ENCODE data around the gene ITGA11. TPM values are rescaled to one million over a fixed set of nuclear protein-coding genes. Genes with fewer than 3 reads are reported as not detected.

The ITGA11 gene
- total and polyA plus RNA-seq, 3 experiments from 2014 or later: not detected

- H3K36me3 ChIP-seq (ENCODE audit: insufficient read depth, low read length): no peaks in the 10 kb centered on the region
- POLR2A ChIA-PET: no interaction called here
- CTCF ChIA-PET: no interaction called here
- Mint-ChIP-seq H3K27me3 (no peaks in the 10 kb centered on the region), H3K4me3 (peak overlapping the region; percentile 78 to 90 (median 81)), H3K9me3 (no peaks in the 10 kb centered on the region), H3K27ac (peak overlapping the region; percentile 62 to 98 (median 92)), H3K36me3 (peaks cover 0 to 9% (median 0%) of the 10 kb centered on the region in 3 donors), H3K4me1 (peaks cover 23 to 45% (median 40%) of the 10 kb centered on the region in 3 donors)
- H3K4me1 ChIP-seq (ENCODE audit: insufficient read depth, low read length): peaks cover 9% of the 10 kb centered on the region
- peak overlapping the region; percentile 54 for H3K4me3 ChIP-seq (ENCODE audit: low read length)
- H3K27me3 ChIP-seq (ENCODE audit: insufficient read depth, low read length, poor library complexity, severe bottlenecking): no peaks in the 10 kb centered on the region
- no peak for DNase-seq
- no peak overlapping the region for H3K27ac ChIP-seq (ENCODE audit: low read depth, low read length)
- H3K9me3 ChIP-seq (ENCODE audit: low read length): no peaks in the 10 kb centered on the region
Measured at GRCh38 chr15:68299436-68299835, 132.5 kb downstream of the ITGA11 start.

GRCh38 chr15:68298882-68299381 is 133.0 kb downstream of the ITGA11 start:
- POLR2A ChIA-PET: no interaction called here
- peak overlapping the region; percentile 62 to 98 (median 92) for H3K27ac Mint-ChIP-seq
- peaks cover 0 to 9% (median 0%) of the 10 kb centered on the region in 3 donors for H3K36me3 Mint-ChIP-seq
- Histone ChIP-seq H3K4me1 (ENCODE audit: insufficient read depth, low read length) (peaks cover 9% of the 10 kb centered on the region), H3K36me3 (ENCODE audit: insufficient read depth, low read length) (no peaks in the 10 kb centered on the region), H3K27ac (ENCODE audit: low read depth, low read length) (no peak overlapping the region), H3K4me3 (ENCODE audit: low read length) (peak overlapping the region; percentile 54), H3K27me3 (ENCODE audit: insufficient read depth, low read length, poor library complexity, severe bottlenecking) (no peaks in the 10 kb centered on the region), H3K9me3 (ENCODE audit: low read length) (no peaks in the 10 kb centered on the region)
- peak in 2 of 5 donors; percentile 14 to 44 for DNase-seq
- peaks cover 28 to 48% (median 45%) of the 10 kb centered on the region in 3 donors for H3K4me1 Mint-ChIP-seq
- no peaks in the 10 kb centered on the region for H3K9me3 Mint-ChIP-seq
- CTCF ChIA-PET: interaction anchor here (1.7 to 2.8 kb wide), 2 partner anchors 8 to 18 kb away, joined by 5 to 9 read pairs; no protein-coding TSS in a partner anchor
- no peaks in the 10 kb centered on the region for H3K27me3 Mint-ChIP-seq
- peak overlapping the region; percentile 78 to 90 (median 81) for H3K4me3 Mint-ChIP-seq

GRCh38 chr15:68298336-68298735 is 133.6 kb downstream of the ITGA11 start:
- Histone ChIP-seq H3K4me3 (ENCODE audit: low read length) (no peak overlapping the region), H3K27me3 (ENCODE audit: insufficient read depth, low read length, poor library complexity, severe bottlenecking) (no peaks in the 10 kb centered on the region), H3K9me3 (ENCODE audit: low read length) (no peaks in the 10 kb centered on the region), H3K36me3 (ENCODE audit: insufficient read depth, low read length) (no peaks in the 10 kb centered on the region), H3K27ac (ENCODE audit: low read depth, low read length) (no peak overlapping the region), H3K4me1 (ENCODE audit: insufficient read depth, low read length) (peaks cover 9% of the 10 kb centered on the region)
- H3K27ac Mint-ChIP-seq: peak overlapping the region; percentile 62 to 98 (median 92)
- ChIA-PET POLR2A (no interaction called here), CTCF (interaction anchor here (1.7 to 2.8 kb wide), 2 partner anchors 9 to 17 kb away, joined by 5 to 9 read pairs; no protein-coding TSS in a partner anchor)
- peak overlapping the region; percentile 78 to 90 (median 81) for H3K4me3 Mint-ChIP-seq
- no peaks in the 10 kb centered on the region for H3K9me3 Mint-ChIP-seq
- peaks cover 32 to 54% (median 51%) of the 10 kb centered on the region in 3 donors for H3K4me1 Mint-ChIP-seq
- DNase-seq: no peak
- H3K36me3 Mint-ChIP-seq: peaks cover 0 to 15% (median 0%) of the 10 kb centered on the region in 3 donors
- H3K27me3 Mint-ChIP-seq: no peaks in the 10 kb centered on the region

- no peak overlapping the region for H3K4me3 Mint-ChIP-seq
- Histone ChIP-seq H3K4me1 (ENCODE audit: insufficient read depth, low read length) (peaks cover 14% of the 10 kb centered on the region), H3K9me3 (ENCODE audit: low read length) (no peaks in the 10 kb centered on the region), H3K4me3 (ENCODE audit: low read length) (no peak overlapping the region), H3K27me3 (ENCODE audit: insufficient read depth, low read length, poor library complexity, severe bottlenecking) (no peaks in the 10 kb centered on the region), H3K27ac (ENCODE audit: low read depth, low read length) (no peak overlapping the region), H3K36me3 (ENCODE audit: insufficient read depth, low read length) (peaks cover 9% of the 10 kb centered on the region)
- DNase-seq: no peak
- H3K9me3 Mint-ChIP-seq: no peaks in the 10 kb centered on the region
- peaks cover 2 to 33% (median 10%) of the 10 kb centered on the region in 3 donors for H3K36me3 Mint-ChIP-seq
- ChIA-PET CTCF (interaction anchor here (0.7 to 1.4 kb wide), 2 partner anchors 11 to 42 kb away, joined by 3 to 4 read pairs; no protein-coding TSS in a partner anchor), POLR2A (interaction anchor here (0.6 kb wide), 1 partner anchor 10 kb away, joined by 3 read pairs; no protein-coding TSS in a partner anchor)
- no peaks in the 10 kb centered on the region for H3K27me3 Mint-ChIP-seq
- H3K4me1 Mint-ChIP-seq: peaks cover 44 to 79% (median 77%) of the 10 kb centered on the region in 3 donors
- peak overlapping the region in 4 of 8 donors; percentile 17 to 85 (median 54) for H3K27ac Mint-ChIP-seq
Measured at GRCh38 chr15:68295014-68295805, 136.8 kb downstream of the ITGA11 start.

- peaks cover 18% of the 10 kb centered on the region for H3K36me3 ChIP-seq (ENCODE audit: insufficient read depth, low read length)
- peaks cover 5 to 47% (median 13%) of the 10 kb centered on the region in 3 donors for H3K36me3 Mint-ChIP-seq
- no peak overlapping the region for H3K4me3 ChIP-seq (ENCODE audit: low read length)
- ChIA-PET POLR2A (no interaction called here), CTCF (interaction anchor here (1.6 kb wide), 1 partner anchor 13 kb away, joined by 5 read pairs; no protein-coding TSS in a partner anchor)
- H3K4me1 Mint-ChIP-seq: peaks cover 51 to 79% (median 79%) of the 10 kb centered on the region in 3 donors
- no peaks in the 10 kb centered on the region for H3K27me3 Mint-ChIP-seq
- peaks cover 18% of the 10 kb centered on the region for H3K4me1 ChIP-seq (ENCODE audit: insufficient read depth, low read length)
- H3K27me3 ChIP-seq (ENCODE audit: insufficient read depth, low read length, poor library complexity, severe bottlenecking): no peaks in the 10 kb centered on the region
- H3K27ac ChIP-seq (ENCODE audit: low read depth, low read length): no peak overlapping the region
- H3K4me3 Mint-ChIP-seq: no peak overlapping the region
- DNase-seq: no peak
- H3K9me3 ChIP-seq (ENCODE audit: low read length): no peaks in the 10 kb centered on the region
- H3K9me3 Mint-ChIP-seq: no peaks in the 10 kb centered on the region
- H3K27ac Mint-ChIP-seq: peak overlapping the region in 2 of 8 donors; percentile 3 to 25
Measured at GRCh38 chr15:68292967-68293366, 139.0 kb downstream of the ITGA11 start.

GRCh38 chr15:68292157-68292781 is 139.7 kb downstream of the ITGA11 start:
- Mint-ChIP-seq H3K4me3 (no peak overlapping the region), H3K27me3 (no peaks in the 10 kb centered on the region), H3K4me1 (peaks cover 56 to 81% (median 81%) of the 10 kb centered on the region in 3 donors), H3K9me3 (no peaks in the 10 kb centered on the region), H3K27ac (peak overlapping the region in 1 of 8 donors; percentile 3), H3K36me3 (peaks cover 5 to 52% (median 15%) of the 10 kb centered on the region in 3 donors)
- peak in 1 of 5 donors; percentile 7 for DNase-seq
- POLR2A ChIA-PET: interaction anchor here (1.5 kb wide), 1 partner anchor 15 kb away, joined by 4 read pairs; the partner anchor contains the start of gene FEM1B
- CTCF ChIA-PET: interaction anchor here (1.2 kb wide), 1 partner anchor 14 kb away, joined by 5 read pairs; no protein-coding TSS in a partner anchor
- Histone ChIP-seq H3K36me3 (ENCODE audit: insufficient read depth, low read length) (peaks cover 18% of the 10 kb centered on the region), H3K4me3 (ENCODE audit: low read length) (no peak overlapping the region), H3K27ac (ENCODE audit: low read depth, low read length) (no peak overlapping the region), H3K27me3 (ENCODE audit: insufficient read depth, low read length, poor library complexity, severe bottlenecking) (no peaks in the 10 kb centered on the region), H3K9me3 (ENCODE audit: low read length) (no peaks in the 10 kb centered on the region), H3K4me1 (ENCODE audit: insufficient read depth, low read length) (peaks cover 18% of the 10 kb centered on the region)

GRCh38 chr15:68290715-68291114 is 141.2 kb downstream of the ITGA11 start:
- Histone ChIP-seq H3K4me3 (ENCODE audit: low read length) (no peak overlapping the region), H3K4me1 (ENCODE audit: insufficient read depth, low read length) (peaks cover 25% of the 10 kb centered on the region), H3K27me3 (ENCODE audit: insufficient read depth, low read length, poor library complexity, severe bottlenecking) (no peaks in the 10 kb centered on the region), H3K9me3 (ENCODE audit: low read length) (no peaks in the 10 kb centered on the region), H3K36me3 (ENCODE audit: insufficient read depth, low read length) (peaks cover 18% of the 10 kb centered on the region), H3K27ac (ENCODE audit: low read depth, low read length) (no peak overlapping the region)
- H3K4me3 Mint-ChIP-seq: no peak overlapping the region
- no peak for DNase-seq
- ChIA-PET CTCF (interaction anchor here (1.1 to 2.1 kb wide), 2 partner anchors 9 to 13 kb away, joined by 3 to 7 read pairs; partner anchors contain the start of gene FEM1B), POLR2A (interaction anchor here (1.5 kb wide), 1 partner anchor 13 kb away, joined by 4 read pairs; the partner anchor contains the start of gene FEM1B)
- no peaks in the 10 kb centered on the region for H3K9me3 Mint-ChIP-seq
- H3K27me3 Mint-ChIP-seq: no peaks in the 10 kb centered on the region
- H3K36me3 Mint-ChIP-seq: peaks cover 5 to 59% (median 17%) of the 10 kb centered on the region in 3 donors
- no peak overlapping the region for H3K27ac Mint-ChIP-seq
- peaks cover 63 to 95% (median 88%) of the 10 kb centered on the region in 3 donors for H3K4me1 Mint-ChIP-seq
